H1 (cell line): Measurements from ENCODE around the gene PER2. TPM values are rescaled to one million over a fixed set of nuclear protein-coding genes. Genes with fewer than 3 reads are reported as not detected.

Source experiments
- CEBPB ChIP-seq: IDR thresholded peaks from 2 replicates; pipeline ENCODE4 v1.6.1; 2012; ENCODE audit warnings: low read depth, low read length
- CHD2 ChIP-seq: IDR thresholded peaks from 2 replicates; pipeline ENCODE4 v1.6.1; 2012; ENCODE audit warnings: low read length, improper control_type of control experiment
- FOSL1 ChIP-seq: IDR thresholded peaks from 2 replicates; pipeline ENCODE4 v1.6.1; 2011; ENCODE audit warnings: mild to moderate bottlenecking, low read depth, low read length, moderate library complexity; ENCODE audit not compliant: insufficient read depth
- HDAC2 ChIP-seq, 2 experiments: fragments of 300-600 bp in 1 of 2; sonication (generic) in 1 of 2; IDR thresholded peaks; 2 replicates each; pipeline ENCODE4 v1.6.1; 2011 to 2012; ENCODE audit warnings: low read depth in 2 of 2, low read length in 2 of 2, mild to moderate bottlenecking in 2 of 2, moderate library complexity in 2 of 2, borderline replicate concordance in 1 of 2, inconsistent platforms in 1 of 2
- JUN ChIP-seq: IDR thresholded peaks from 2 replicates; pipeline ENCODE4 v1.6.1; 2011; ENCODE audit warnings: low read depth, mild to moderate bottlenecking, improper control_type of control experiment, low read length
- JUND ChIP-seq: IDR thresholded peaks from 2 replicates; pipeline ENCODE4 v1.6.1; 2011; ENCODE audit warnings: mild to moderate bottlenecking, improper control_type of control experiment, low read length
- KDM4A ChIP-seq: IDR thresholded peaks from one replicate; pipeline ENCODE4 v1.7.1; 2012; ENCODE audit warnings: low read depth, mild to moderate bottlenecking, moderate library complexity, low read length, inconsistent platforms; ENCODE audit not compliant: severe bottlenecking
- KDM5A ChIP-seq: fragments of 200-600 bp; IDR thresholded peaks from 2 replicates; pipeline ENCODE4 v1.7.1; 2012; ENCODE audit warnings: mild to moderate bottlenecking, low read length, inconsistent platforms, mixed read lengths
- POU5F1 ChIP-seq: IDR thresholded peaks from 2 replicates; pipeline ENCODE4 v1.6.1; 2011; ENCODE audit warnings: low read depth, mild to moderate bottlenecking, low read length, moderate library complexity
- polyA plus RNA-seq, 7 experiments: library from polyadenylated mRNA; depleted of rRNA in 3 of 7; stranded (reverse) in 5 of 7; unstranded in 2 of 7; fragments of >200 nt in 5 of 7; fragments of 200-250 nt in 2 of 7; gene quantifications; 1 replicate in 5 of 7; 2 replicates in 1 of 7; 4 replicates in 1 of 7; pipeline versions ENCODE4 v1.2.1 to v1.2.3, GENCODE V29; 2011 to 2013; ENCODE audit warnings: missing spikeins in 2 of 7, mixed read lengths in 2 of 7
- total RNA-seq: library from RNA; stranded (reverse); fragmentation: NEBNext Ultra II Directional; extraction: Animal tissue kit (Norgen Biotek cat#: 25700); gene quantifications from 2 replicates; pipeline ENCODE4 v1.2.1, GENCODE V29; 2021

PER2 gene
- total and polyA plus RNA-seq, 2 of the 8 experiments (the other 6 are each of a cell fraction or from before 2014, with no cell fraction given): 0.91 to 5.5 TPM

DNA sequence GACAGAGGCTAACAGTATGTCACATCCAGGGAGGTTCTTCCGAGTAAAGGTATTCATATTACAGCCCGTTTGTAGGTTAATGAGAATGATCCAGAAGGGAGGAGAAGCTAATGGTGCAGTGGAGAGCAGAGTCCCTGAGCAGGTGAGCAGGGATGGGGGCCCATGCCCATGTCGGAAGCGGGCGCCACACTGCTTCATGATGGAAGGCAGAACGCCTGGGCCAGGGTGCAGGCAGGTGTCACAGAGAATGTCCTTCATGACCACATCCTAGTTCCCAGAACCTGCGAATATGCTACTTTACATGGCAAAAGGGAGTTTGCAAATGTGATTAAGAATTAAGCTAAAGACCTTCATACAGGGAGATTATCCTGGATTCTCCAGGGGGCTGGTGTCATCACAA lies 52.6 kb downstream of the PER2 start (continued):
- no peak for TF ChIP-seq KDM4A
- no peak for TF ChIP-seq HDAC2 (IDR thresholded peaks at IDR 0.05; ENCODE audit: borderline replicate concordance in 1 of 2, low read depth in 2 of 2, low read length in 2 of 2)
- TF ChIP-seq JUND: no peak
- no peak for TF ChIP-seq JUN
- no peak for TF ChIP-seq CHD2
- TF ChIP-seq CEBPB: no peak
- TF ChIP-seq POU5F1: no peak
- TF ChIP-seq FOSL1: no peak
- TF ChIP-seq KDM5A: no peak
